ENCODE results near the gene CDCA5.

Gene CDCA5

DNA sequence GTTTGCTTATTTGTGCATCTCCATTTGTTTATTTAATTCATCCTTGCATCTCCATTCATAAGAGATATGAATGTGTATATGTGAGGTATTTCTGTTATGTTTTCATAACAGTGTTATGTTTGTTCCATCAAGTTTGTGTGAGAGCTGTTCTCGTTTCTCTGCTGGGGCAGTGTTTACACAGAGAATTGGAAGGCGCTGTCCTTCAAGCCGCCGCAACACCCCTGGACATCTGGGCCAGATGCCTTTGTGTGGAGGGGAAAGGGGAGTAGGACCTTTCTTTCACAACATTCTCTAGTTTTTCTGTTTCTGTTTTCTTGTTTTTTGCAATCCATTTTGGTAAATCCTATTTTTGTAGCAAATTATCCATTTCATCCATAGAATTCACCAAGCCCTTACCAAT lies 20.8 kb upstream of the CDCA5 start:
- ATAC-seq: no peak

DNA sequence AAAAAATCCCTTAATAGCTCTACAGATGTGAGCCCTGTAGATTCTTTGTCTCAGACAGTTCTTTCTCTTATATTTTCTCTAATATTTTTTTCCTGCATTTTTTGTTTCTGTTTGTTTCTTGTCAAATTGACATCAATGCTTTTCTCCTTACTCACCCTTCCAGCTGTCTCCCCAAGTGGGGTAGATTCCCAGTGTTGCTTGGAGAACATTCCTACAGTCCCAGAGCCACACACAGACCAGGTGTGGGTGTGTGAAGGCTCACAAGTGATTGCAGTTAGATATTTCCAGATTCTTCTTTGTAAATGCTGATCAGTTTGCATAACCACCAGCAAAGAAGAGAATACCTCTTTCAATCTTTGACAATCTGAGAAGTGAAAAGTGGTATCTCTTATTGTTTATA lies 19.6 kb upstream of the CDCA5 start:
- ATAC-seq: no peak

DNA sequence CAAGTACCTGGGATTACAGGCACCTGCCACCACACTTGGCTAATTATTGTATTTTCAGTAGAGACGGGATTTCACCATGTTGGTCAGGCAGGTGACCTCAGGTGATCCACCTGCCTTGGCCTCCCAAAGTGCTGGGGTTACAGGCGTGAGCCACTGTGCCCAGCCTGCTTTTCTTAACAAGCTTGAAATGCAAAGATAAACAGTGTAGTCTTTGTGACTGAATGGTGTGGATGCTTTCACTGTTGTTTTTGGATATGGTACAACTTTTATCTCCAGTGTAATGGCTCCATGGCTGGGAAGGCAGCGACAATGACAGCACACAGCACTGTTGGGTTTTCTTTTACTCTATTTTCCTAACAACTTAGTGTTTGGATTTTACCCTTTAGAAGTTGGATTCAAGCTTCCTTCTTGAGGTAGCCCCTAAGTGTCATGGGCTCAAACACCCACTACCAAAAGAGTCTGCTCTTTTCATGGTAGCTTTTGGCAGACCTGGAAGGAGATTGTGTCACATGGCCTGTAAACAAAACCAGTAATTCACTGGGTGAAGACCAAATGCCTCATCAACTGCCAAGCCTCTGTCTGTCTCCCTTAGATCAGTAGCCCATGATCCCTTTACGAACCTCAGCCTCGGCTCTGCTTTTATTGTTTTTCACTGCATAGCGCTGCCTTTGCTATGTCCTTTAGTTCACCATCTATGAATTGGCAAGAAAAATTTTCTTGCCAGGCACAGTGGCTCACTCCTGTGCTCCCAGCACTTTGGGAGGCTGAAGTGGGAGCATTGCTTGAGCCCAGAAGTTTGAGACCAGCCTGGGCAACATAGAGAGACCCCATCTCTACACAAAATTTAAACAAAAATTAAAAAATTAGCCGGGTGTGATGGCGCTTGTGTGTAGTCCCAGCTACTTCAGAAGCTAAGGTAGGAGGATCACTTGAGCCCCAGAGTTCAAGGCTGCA lies 18.6 kb upstream of the CDCA5 start:
- no peak for ATAC-seq

- ATAC-seq: no peak
Measured at GRCh38 chr11:65100674-65101350, 17.0 kb upstream of the CDCA5 start.

GRCh38 chr11:65096926-65097325 lies 13.1 kb upstream of the CDCA5 start:
- no peak for ATAC-seq

- ATAC-seq: peak; percentile 95
Measured at GRCh38 chr11:65095974-65096806, 12.3 kb upstream of the CDCA5 start, which contains the start of gene VPS51. Gene VPS51 (plus strand): TSS chr11:65096214. CDS start chr11:65096251, 37 bp downstream.

DNA sequence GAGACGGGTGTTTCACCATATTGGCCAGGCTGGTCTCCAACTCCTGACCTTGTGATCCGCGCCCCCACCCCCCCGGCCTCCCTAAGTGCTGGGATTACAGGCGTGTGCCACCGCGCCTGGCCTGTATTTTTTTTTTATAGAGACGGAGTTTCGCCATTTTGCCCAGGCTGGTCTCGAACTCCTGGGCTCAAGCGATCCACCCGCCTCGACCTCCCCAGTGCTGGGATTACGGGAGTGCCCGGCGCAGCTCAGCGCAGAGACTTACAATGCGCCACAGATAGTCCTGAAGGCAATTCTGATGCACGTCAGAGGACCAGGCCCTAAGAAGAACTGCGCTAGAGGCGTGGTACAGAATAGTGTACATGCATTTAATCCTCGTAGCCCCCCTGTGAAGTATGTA lies 11.6 kb upstream of the CDCA5 start:
- no peak for ATAC-seq

DNA sequence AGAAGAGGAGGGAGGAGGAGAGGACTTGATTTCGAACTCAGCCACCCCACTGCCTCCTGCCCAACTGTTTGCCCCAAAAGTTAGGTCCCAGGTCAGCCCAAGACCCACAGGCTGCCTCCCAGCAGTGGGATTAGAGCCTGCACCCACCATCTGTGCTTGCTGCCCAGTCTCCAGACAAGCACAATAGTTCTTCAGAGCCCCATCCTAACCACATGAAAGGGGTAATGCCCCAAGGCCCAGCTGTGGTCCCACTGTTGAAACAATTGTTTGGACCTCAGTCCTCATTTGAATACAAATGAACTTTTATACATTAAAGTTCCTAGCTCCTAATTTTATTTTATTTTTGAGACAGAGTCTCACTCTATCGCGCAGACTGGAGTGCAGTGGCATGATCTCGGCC lies 6.8 kb upstream of the CDCA5 start:
- ATAC-seq: no peak

DNA sequence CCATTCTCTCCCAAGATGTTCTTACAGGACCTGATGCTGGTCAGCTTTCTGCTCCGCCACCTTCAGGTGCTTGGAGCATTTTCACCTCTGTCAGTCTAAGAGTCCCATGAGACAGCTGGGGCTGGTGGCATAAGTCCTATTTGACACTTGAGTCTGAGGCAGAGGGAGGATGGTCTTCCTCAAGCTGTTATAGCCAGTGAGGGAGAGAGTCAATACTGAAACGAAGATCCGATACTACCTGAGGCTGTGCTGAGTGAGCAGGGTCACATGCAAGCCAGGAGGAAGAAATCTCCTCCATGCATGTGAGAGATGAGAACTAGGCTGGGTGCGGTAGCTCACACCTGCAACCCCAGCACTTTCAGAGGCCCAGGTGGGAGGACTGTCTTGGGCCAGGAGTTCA lies 5.8 kb upstream of the CDCA5 start:
- no peak for ATAC-seq

- ATAC-seq: no peak
Measured at GRCh38 chr11:65087827-65088226, 4.0 kb upstream of the CDCA5 start.

DNA sequence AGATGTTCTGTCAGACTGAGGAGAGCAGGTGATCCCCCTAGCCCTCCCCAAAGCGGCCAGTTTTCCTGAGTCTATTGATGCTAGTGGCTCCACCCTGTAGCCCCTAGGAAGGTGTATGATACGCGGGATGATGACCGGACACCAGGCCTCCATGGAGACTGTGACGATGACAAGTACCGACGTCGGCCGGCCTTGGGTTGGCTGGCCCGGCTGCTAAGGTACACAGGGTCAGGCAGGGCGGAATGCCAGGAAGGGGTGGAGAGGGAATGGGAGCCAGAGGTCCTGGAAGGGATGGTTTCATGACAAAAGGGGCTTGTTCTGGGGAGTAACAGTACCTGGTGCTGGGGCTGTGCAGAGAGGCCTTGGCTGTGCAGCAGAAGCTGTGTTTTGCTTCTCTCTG lies 3.4 kb upstream of the CDCA5 start:
- no peak for ATAC-seq

GRCh38 chr11:65086809-65087208 lies 3.0 kb upstream of the CDCA5 start:
- ATAC-seq: no peak

GRCh38 chr11:65085446-65085845 lies 1.6 kb upstream of the CDCA5 start:
- no peak for ATAC-seq

GRCh38 chr11:65084598-65085375 lies 947 bp upstream of the CDCA5 start:
- no peak for ATAC-seq

- no peak for ATAC-seq
Measured at GRCh38 chr11:65083134-65083833, 556 bp downstream of the CDCA5 start.

GRCh38 chr11:65078786-65079342 lies 5.0 kb downstream of the CDCA5 start:
- ATAC-seq: no peak

GRCh38 chr11:65078151-65078550 lies 5.7 kb downstream of the CDCA5 start:
- peak; percentile 90 to 93 for ATAC-seq

DNA sequence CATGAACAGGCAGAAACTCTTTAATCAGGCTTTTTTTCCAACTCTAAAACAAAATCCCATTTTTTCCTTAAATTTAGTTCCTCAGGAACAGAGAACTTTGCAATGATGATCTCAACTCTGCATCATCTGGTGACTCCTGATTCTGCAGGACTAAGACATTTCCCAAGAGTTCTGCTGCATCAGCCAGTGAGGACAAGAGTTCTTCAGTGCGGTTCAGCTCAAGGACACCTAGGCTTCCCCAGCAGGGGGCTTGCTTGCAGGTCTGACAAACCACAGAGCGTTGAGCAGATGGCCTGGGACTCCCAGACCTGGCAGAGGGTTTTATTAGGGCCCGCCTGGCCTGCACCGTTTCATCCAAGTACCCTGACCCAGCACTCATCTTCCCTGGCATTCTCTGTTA lies 6.4 kb downstream of the CDCA5 start:
- no peak for ATAC-seq

GRCh38 chr11:65072631-65072966 lies 11.2 kb downstream of the CDCA5 start:
- ATAC-seq: no peak

- ATAC-seq: no peak
Measured at GRCh38 chr11:65071907-65072630, 11.8 kb downstream of the CDCA5 start.

- no peak for ATAC-seq
Measured at GRCh38 chr11:65069217-65069616, 14.6 kb downstream of the CDCA5 start.

All from activated CD4-positive, CD25-positive, alpha-beta regulatory T cell treated with anti-CD3 and anti-CD28 coated beads, Interleukin-2, amount 50 U/mL, for 24 hours (primary cell).